HG02759 (cell line): ENCODE data around the gene PHAX.
A peak's percentile ranks its signal among the peaks of the same experiment; 100 is the strongest.
"Not testable (repeated sequence)": the region's sequence is repeated elsewhere in the genome, so short reads cannot be mapped to it uniquely, and the experiment has no call there.

ENCODE experiments used
- ATAC-seq: cut with Tn5 transposase; IDR thresholded peaks from one replicate; pipeline ENCODE4 v1.9.1; 2021; ENCODE audit warnings: mild to moderate bottlenecking, moderate library complexity; ENCODE audit not compliant: unreplicated experiment

PHAX gene

GRCh38 chr5:126600631-126601511 is at the start of gene PHAX:
TSS of gene PHAX (plus strand) at chr5:126600947. CDS start at chr5:126600963, 16 bp downstream.
- peak; percentile 96 for ATAC-seq

- no peak for ATAC-seq
Observed at GRCh38 chr5:126552614-126553013, 48.1 kb upstream of the PHAX start.

- ATAC-seq = not testable (repeated sequence)
Observed at GRCh38 chr5:126555101-126555500, 45.6 kb upstream of the PHAX start.

- no peak for ATAC-seq
Observed at GRCh38 chr5:126561908-126562307, 38.8 kb upstream of the PHAX start.

- ATAC-seq = peak; percentile 93
Observed at GRCh38 chr5:126562823-126563222, 37.9 kb upstream of the PHAX start.

- ATAC-seq = no peak
Observed at GRCh38 chr5:126568206-126568755, 32.5 kb upstream of the PHAX start.

- ATAC-seq = no peak
Observed at GRCh38 chr5:126575644-126576043, 25.1 kb upstream of the PHAX start.

- no peak for ATAC-seq
Observed at GRCh38 chr5:126576974-126577373, 23.8 kb upstream of the PHAX start.

- no peak for ATAC-seq
Observed at GRCh38 chr5:126577415-126577814, 23.3 kb upstream of the PHAX start.

GRCh38 chr5:126579716-126580115 is 21.0 kb upstream of the PHAX start:
- ATAC-seq = no peak

GRCh38 chr5:126583761-126584160 is 17.0 kb upstream of the PHAX start:
- ATAC-seq = no peak

- ATAC-seq = no peak
Observed at GRCh38 chr5:126587551-126588390, 13.0 kb upstream of the PHAX start.

GRCh38 chr5:126589536-126590297 is 11.0 kb upstream of the PHAX start:
- no peak for ATAC-seq

- ATAC-seq = no peak
Observed at GRCh38 chr5:126591549-126591948, 9.2 kb upstream of the PHAX start.

GRCh38 chr5:126594748-126595485 is 5.8 kb upstream of the PHAX start, which contains the start of gene ALDH7A1:
TSS of gene ALDH7A1 (minus strand) at chr5:126595219. CDS start at chr5:126595198, 21 bp downstream.
- ATAC-seq = peak; percentile 92

- peak; percentile 24 for ATAC-seq
Observed at GRCh38 chr5:126595486-126596083, 5.2 kb upstream of the PHAX start.

GRCh38 chr5:126597156-126597555 is 3.6 kb upstream of the PHAX start:
- ATAC-seq = no peak

GRCh38 chr5:126599499-126599898 is 1.2 kb upstream of the PHAX start:
- no peak for ATAC-seq

- ATAC-seq = not testable (repeated sequence)
Observed at GRCh38 chr5:126599971-126600630, 646 bp upstream of the PHAX start.
